ENCODE results near the gene PEX11A. TPM values are rescaled to one million over a fixed set of nuclear protein-coding genes. Genes with fewer than 3 reads are reported as not detected.

The PEX11A gene
- total RNA-seq, 4 donors from 2014 or later = 41.4 to 80.3 (median 51.5) TPM

- no peak for TF ChIP-seq CTCF (IDR thresholded peaks at IDR 0.05; ENCODE audit: low read depth)
Observed at GRCh38 chr15:89633585-89633984, 57.0 kb downstream of the PEX11A start.

- no peak for TF ChIP-seq CTCF (IDR thresholded peaks at IDR 0.05; ENCODE audit: low read depth)
Observed at GRCh38 chr15:89632563-89633430, 57.8 kb downstream of the PEX11A start.

- no peak for TF ChIP-seq CTCF (IDR thresholded peaks at IDR 0.05; ENCODE audit: low read depth)
Observed at GRCh38 chr15:89631902-89632264, 58.7 kb downstream of the PEX11A start.

Small RNAs within 50 kb of the gene (small RNA-seq; reads per million reads assigned to genes)
- not detected for gene RNU6-132P

Other genes with a start within 250 kb of the PEX11A start
- gene RHCG, start 194.2 kb downstream of the PEX11A start, total RNA-seq = 1 to 10 TPM in 1 of 4 donors, under 1 TPM in 1, not detected in 2; 0.82 to 1.9 TPM
- under 1 TPM in 3 of 4 donors, not detected in 1; 0.22 to 0.51 (median 0.38) TPM for gene TICRR, start 115.3 kb downstream of the PEX11A start, total RNA-seq
- 1 to 10 TPM; 9.0 to 10.0 (median 9.3) TPM for gene KIF7, start 35.3 kb downstream of the PEX11A start, total RNA-seq
- gene PLIN1, start 11.4 kb downstream of the PEX11A start, total RNA-seq = 1,000 to 10,000 TPM in 3 of 4 donors, 100 to 1,000 TPM in 1; 722 to 3,387 (median 1,779) TPM
- gene WDR93, start 57 bp upstream of the PEX11A start, total RNA-seq = 1 to 10 TPM in 1 of 4 donors, under 1 TPM in 2, not detected in 1; 0.57 to 1.8 (median 0.85) TPM
- gene MESP1, start 60.5 kb upstream of the PEX11A start, total RNA-seq = 10 to 100 TPM in 3 of 4 donors, 1 to 10 TPM in 1; 6.0 to 39.7 (median 10.6) TPM
- under 1 TPM in 2 of 4 donors, not detected in 2; 0.34 to 0.57 TPM for gene MESP2, start 85.6 kb upstream of the PEX11A start, total RNA-seq
- 100 to 1,000 TPM in 2 of 4 donors, 10 to 100 TPM in 2; 70.4 to 140 (median 105) TPM for gene ANPEP, start 124.1 kb upstream of the PEX11A start, total RNA-seq
- gene AP3S2, start 203.2 kb upstream of the PEX11A start, total RNA-seq = 10 to 100 TPM; 54.4 to 86.9 (median 66.9) TPM
- gene ARPIN, start 222.2 kb upstream of the PEX11A start, total RNA-seq = 10 to 100 TPM; 11.3 to 39.7 (median 20.1) TPM

All from subcutaneous adipose tissue (tissue), 4 donors.